Germinal center (tissue), 1 donor: Measurements from ENCODE around the gene SPSB1.
"Not testable (repeated sequence)": the region's sequence is repeated elsewhere in the genome, so short reads cannot be mapped to it uniquely, and the experiment has no call there.

Source experiments
- DNase-seq: peaks from one replicate; pipeline ENCODE4 v3.0.0; 2012; ENCODE audit warnings: mixed read lengths, low spot score

The SPSB1 gene

DNA sequence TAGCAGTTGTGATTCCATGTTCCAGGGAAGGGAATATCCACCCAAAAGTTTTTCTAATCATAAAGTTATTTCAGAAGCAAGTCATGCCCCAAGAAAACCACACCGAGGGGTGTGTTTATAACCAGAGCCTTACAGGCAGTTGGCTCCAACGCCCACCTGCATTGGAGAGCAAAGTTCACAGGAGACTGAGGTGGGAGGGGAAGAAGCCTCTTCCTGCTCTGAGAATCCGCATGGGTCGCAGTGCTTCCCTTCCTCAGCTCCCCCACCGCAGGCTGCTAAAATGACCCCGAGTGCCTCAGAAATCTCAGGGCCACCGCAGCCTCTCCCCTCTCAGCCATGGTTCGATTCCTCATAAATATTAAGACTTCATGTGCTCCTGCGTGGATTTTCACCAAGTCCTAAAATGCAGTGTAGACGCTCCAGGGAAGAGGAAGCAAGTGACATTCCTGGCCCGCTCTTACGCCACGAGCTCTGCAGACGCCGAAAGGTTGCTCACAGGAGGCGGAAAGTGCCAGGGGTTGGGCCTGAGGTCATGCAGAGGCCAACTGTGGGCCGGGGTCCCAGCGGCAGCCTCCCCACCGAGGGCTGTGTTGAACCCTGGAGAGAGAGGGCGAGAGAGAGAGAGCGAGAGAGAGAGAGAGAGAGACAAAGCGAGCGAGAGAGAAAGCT is 13.4 kb upstream of the SPSB1 start:
- DNase-seq, result no peak

DNA sequence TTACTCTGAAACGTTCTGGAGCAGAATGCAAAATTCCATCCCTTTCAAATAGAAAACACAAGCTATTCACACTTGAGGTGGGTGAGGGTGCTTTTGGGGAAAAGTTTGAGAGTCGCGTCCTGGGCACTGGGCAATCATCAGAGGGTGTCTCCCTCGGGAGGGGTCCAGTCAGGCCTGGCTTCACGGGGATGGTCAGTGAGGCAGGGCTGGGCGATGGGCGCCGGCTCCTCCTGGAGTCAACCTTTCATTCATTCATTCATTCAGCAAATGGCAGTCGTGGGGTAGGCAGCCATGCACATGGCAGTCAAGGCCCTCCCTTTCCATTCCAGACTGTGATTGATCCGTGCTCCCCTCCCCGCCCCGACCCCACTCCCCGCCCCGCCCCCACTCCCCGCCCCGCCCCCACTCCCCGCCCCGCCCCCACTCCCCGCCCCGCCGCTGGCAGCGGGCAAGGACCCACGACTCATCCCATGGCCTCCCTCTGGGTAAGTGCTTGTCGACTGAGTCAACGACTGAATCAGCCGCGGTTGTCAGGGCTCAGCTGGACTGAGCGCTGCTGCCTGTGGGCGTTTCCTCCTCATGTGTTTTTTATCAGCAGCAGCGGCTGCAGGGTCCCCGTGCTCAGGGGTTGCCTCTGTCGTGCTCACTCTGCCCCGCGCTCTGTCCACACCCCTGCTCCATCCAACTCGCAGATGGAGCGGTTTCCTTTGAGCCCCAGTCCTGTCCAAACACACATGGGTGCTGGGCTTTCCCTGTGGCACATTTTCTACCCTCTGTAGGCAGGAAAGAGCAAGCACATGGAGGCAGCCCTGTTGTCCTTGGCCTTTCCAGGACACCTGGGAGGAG is 12.5 kb upstream of the SPSB1 start:
- no peak for DNase-seq

- DNase-seq, result no peak
These were observed 11.4 kb upstream of the SPSB1 start for GRCh38 chr1:9281071-9281827.

GRCh38 chr1:9281908-9282695 is 10.6 kb upstream of the SPSB1 start:
- no peak for DNase-seq

GRCh38 chr1:9282696-9282955 is 10.1 kb upstream of the SPSB1 start:
- no peak for DNase-seq

GRCh38 chr1:9284061-9284460 is 8.6 kb upstream of the SPSB1 start:
- no peak for DNase-seq

GRCh38 chr1:9286556-9286955 is 6.1 kb upstream of the SPSB1 start:
- no peak for DNase-seq

DNA sequence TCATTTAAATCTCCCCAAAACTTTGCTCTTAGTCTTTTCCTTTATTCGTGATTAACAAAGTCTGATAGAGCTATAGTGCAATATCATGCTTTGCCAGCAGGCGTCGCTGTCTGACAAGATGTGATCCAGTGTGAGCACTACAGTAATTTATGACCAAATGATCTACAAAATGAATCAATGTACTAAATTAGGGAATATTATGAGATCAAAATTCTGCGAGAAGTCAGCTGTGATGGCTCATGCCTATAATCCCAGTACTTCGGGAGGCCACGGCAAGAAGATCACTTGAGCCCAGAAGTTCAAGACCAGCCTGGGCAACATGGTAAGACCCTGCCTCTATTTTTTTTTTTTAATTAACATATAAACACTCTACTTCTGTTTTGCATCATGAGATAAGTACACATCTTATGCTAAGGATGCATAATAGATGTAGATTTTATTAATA is 3.6 kb upstream of the SPSB1 start:
- peak; percentile 49 for DNase-seq

- DNase-seq, result no peak
These were observed 2.8 kb upstream of the SPSB1 start for GRCh38 chr1:9289711-9290485.

DNA sequence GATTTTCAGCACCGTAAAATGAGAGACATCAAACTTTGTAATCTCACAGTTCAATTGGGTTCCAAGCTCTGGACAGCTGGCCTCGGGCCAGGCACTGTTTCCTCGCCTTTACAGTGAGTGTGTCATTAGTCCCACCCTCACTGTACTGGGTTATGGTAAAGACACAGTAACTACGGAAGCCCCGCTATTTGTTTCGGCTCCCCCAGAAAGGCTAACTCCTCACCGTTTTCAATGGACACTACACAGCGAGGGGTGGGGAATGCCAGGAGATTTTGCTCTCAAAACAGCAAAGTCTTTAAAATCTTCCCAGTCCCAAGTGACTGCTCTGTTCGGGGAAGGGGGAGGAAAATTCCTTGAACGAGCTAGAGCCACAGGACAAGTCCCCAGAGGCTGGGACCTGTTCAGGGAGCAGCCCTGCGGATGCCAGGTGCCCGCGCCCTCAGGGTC is 757 bp upstream of the SPSB1 start:
- no peak for DNase-seq

DNA sequence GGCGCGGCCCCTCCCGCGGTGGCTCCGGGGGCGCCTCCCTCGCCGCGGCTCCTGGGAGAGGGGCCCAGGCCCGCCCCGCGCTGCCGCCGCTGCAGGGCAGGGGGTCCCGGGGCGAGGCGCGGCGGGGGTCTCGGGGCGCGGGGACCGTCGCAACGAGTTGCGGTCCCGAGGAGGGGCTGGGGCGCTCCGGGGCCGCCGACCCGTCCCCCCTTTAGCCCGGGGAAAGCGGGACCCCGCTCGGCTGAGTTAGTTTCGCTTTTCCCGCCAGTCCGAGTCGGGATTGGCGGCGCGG is 493 bp downstream of the SPSB1 start:
- no peak for DNase-seq

GRCh38 chr1:9293533-9294404 is 1.1 kb downstream of the SPSB1 start:
- DNase-seq, result peak; percentile 38

DNA sequence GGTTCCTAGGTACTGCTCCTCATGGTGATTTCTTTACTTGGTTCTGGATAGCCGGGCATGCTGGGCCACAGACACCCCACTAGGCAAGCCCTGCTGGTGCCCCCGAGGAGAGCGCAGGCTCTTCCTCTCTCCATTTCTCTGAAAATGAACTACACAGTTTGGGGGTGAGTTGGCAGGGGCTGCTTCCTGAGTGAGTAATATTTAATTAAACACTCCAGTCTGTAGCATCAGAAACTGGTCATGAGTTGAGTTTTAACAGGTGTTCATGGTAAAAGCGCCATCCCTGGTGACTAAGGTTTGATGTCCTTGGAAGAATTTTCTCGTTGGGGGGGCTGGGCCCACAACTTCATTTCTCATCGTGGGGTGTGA is 1.7 kb downstream of the SPSB1 start:
- no peak for DNase-seq

DNA sequence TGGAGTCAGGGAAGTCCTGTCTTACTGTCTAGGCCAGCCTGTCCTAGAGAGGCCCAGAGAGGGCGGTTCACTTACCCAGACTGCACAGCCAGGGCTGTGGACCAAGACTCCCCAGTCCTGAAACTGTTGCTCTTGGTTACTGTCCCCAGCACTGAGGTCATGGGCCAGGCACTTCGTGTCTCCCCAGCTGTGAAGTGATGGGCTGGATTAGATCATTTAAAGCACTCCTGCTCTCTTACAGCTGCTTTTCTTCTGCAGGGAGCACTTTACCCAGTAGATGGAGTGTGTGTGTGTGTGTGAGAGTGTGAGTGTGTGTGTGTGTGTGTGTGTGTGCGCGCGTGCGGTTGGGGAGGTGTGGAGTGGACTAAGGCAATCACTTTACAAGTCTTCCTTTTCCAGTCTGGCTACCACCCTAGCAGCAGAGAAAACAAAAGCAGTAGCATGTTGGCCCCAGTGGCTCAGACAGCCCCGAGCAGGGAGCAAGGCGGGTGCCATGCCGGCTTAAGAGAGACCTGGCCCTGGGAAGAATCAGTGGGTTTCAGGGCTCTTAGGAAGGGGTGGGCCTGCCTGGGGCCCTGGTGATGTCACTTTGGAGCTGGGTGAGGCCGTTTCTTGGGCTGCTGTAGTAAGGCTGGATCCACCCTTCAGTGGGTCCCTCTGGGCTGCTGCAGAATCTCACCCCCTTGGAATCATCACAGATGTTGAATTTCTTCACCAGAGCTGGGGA is 2.4 kb downstream of the SPSB1 start:
- no peak for DNase-seq

GRCh38 chr1:9295884-9296283 is 3.2 kb downstream of the SPSB1 start:
- DNase-seq, result no peak

DNA sequence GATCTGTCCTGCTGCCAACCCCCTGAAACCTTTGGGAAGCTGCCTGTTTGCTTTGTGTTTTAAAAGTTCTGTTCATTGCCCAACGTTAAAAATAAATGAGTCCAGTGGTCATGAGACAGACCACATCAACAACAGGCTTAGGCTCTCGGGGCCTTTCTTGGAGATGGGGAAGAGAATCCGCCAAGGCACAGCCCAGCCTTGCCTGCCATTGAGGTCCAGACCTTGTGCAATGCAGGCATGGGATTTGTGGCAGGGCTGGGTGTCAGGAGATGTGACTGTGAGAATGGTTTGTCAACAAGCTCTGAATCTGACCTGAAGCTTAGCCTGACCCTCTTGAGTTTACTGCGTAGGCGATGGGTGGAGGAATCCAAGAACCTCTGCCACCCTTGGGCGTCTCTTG is 4.2 kb downstream of the SPSB1 start:
- no peak for DNase-seq

- no peak for DNase-seq
These were observed 5.1 kb downstream of the SPSB1 start for GRCh38 chr1:9297831-9298230.

DNA sequence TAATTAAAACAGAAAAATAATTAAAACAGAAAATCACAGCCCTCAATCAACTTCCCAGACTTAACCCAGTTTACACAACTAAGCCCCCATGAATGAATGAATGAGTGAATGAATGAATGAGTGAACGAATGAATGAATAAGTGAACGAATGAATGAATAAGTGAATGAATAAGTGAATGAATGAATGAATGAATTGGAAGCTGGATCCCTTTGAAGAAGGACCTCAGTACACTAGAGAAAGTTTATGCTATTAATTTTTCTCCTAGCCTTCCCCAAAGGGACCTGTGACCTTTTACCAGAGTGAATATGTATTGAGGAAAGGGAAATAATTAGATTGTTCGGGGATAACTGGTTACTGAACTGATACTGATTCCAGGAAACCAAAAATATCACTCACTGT is 5.6 kb downstream of the SPSB1 start:
- no peak for DNase-seq

GRCh38 chr1:9299571-9300541 is 7.2 kb downstream of the SPSB1 start:
- DNase-seq, result not testable (repeated sequence)
